ENCODE data around the gene PBOV1. TPM values are rescaled to one million over a fixed set of nuclear protein-coding genes. Genes with fewer than 3 reads are reported as not detected.

Gene PBOV1
- total RNA-seq, 1 donor from 2014 or later = not detected

- H3K36me3 ChIP-seq = no peaks in the 10 kb centered on the region
- no peak for TF ChIP-seq CTCF (IDR thresholded peaks at IDR 0.05)
- no peaks in the 10 kb centered on the region for H3K9me3 ChIP-seq
- H3K27me3 ChIP-seq = no peaks in the 10 kb centered on the region
- DNase-seq (ENCODE audit: low spot score in 2 of 2) = no peak
- no peaks in the 10 kb centered on the region for H3K4me1 ChIP-seq
- no peak overlapping the region for H3K27ac ChIP-seq
- no peak overlapping the region for H3K4me3 ChIP-seq
- intact Hi-C loops (cut with DNase I) = no loop called here
These were observed 12.7 kb downstream of the PBOV1 start for GRCh38 chr6:138205437-138206094.

GRCh38 chr6:138204792-138205384, 13.4 kb downstream of the PBOV1 start:
- no peaks in the 10 kb centered on the region for H3K4me1 ChIP-seq
- H3K27ac ChIP-seq = no peak overlapping the region
- no peak for DNase-seq (ENCODE audit: low spot score in 2 of 2)
- no peak overlapping the region for H3K4me3 ChIP-seq
- intact Hi-C loops (cut with DNase I) = no loop called here
- TF ChIP-seq CTCF (IDR thresholded peaks at IDR 0.05) = no peak
- H3K36me3 ChIP-seq = no peaks in the 10 kb centered on the region
- no peaks in the 10 kb centered on the region for H3K9me3 ChIP-seq
- no peaks in the 10 kb centered on the region for H3K27me3 ChIP-seq

- Histone ChIP-seq H3K36me3 (no peaks in the 10 kb centered on the region), H3K9me3 (no peaks in the 10 kb centered on the region), H3K4me3 (no peak overlapping the region), H3K27me3 (no peaks in the 10 kb centered on the region), H3K4me1 (no peaks in the 10 kb centered on the region), H3K27ac (no peak overlapping the region)
- intact Hi-C loops (cut with DNase I) = no loop called here
- DNase-seq (ENCODE audit: low spot score in 2 of 2) = no peak
- TF ChIP-seq CTCF (IDR thresholded peaks at IDR 0.05) = no peak
These were observed 14.0 kb downstream of the PBOV1 start for GRCh38 chr6:138204303-138204702.

- Histone ChIP-seq H3K9me3 (no peaks in the 10 kb centered on the region), H3K27me3 (no peaks in the 10 kb centered on the region), H3K4me1 (no peaks in the 10 kb centered on the region), H3K27ac (no peak overlapping the region), H3K36me3 (no peaks in the 10 kb centered on the region), H3K4me3 (no peak overlapping the region)
- no peak for DNase-seq (ENCODE audit: low spot score in 2 of 2)
- no peak for TF ChIP-seq CTCF (IDR thresholded peaks at IDR 0.05)
- intact Hi-C loops (cut with DNase I) = no loop called here
These were observed 15.0 kb downstream of the PBOV1 start for GRCh38 chr6:138203315-138203714.

GRCh38 chr6:138201836-138202235, 16.5 kb downstream of the PBOV1 start:
- H3K4me3 ChIP-seq = no peak overlapping the region
- H3K27me3 ChIP-seq = no peaks in the 10 kb centered on the region
- H3K9me3 ChIP-seq = no peaks in the 10 kb centered on the region
- H3K27ac ChIP-seq = no peak overlapping the region
- no peaks in the 10 kb centered on the region for H3K36me3 ChIP-seq
- DNase-seq (ENCODE audit: low spot score in 2 of 2) = no peak
- intact Hi-C loops (cut with DNase I) = no loop called here
- no peak for TF ChIP-seq CTCF (IDR thresholded peaks at IDR 0.05)
- no peaks in the 10 kb centered on the region for H3K4me1 ChIP-seq
